Endodermal cell (in vitro differentiated cells): ENCODE results near the gene STPG3. TPM values are rescaled to one million over a fixed set of nuclear protein-coding genes. Genes with fewer than 3 reads are reported as not detected.
A peak's percentile ranks its signal among the peaks of the same experiment; 100 is the strongest.

Experiments used
- DNase-seq: peaks from one replicate; pipeline ENCODE4 v3.0.0-alpha.2; 2017
- H3K27ac ChIP-seq: 2 replicates; pipeline ENCODE4 v1.5.1; 2013; ENCODE audit warnings: mild to moderate bottlenecking, low read depth, low read length, moderate library complexity
- H3K27me3 ChIP-seq: 2 replicates; pipeline ENCODE4 v1.6.1; 2013; ENCODE audit warnings: mild to moderate bottlenecking, low read length, moderate library complexity; ENCODE audit not compliant: insufficient read depth, control insufficient read depth, poor library complexity, severe bottlenecking
- H3K36me3 ChIP-seq: 2 replicates; pipeline ENCODE4 v1.7.0; 2013; ENCODE audit warnings: mild to moderate bottlenecking, low read length, moderate library complexity; ENCODE audit not compliant: control insufficient read depth, insufficient read depth
- H3K4me1 ChIP-seq: one replicate; pipeline ENCODE4 v1.7.0; 2013; ENCODE audit warnings: low read length; ENCODE audit not compliant: control insufficient read depth, insufficient read depth
- H3K4me3 ChIP-seq: 2 replicates; pipeline ENCODE4 v1.5.1; 2013; ENCODE audit warnings: mild to moderate bottlenecking, low read length, moderate library complexity
- H3K9ac ChIP-seq: 2 replicates; pipeline ENCODE4 v1.6.1; 2013; ENCODE audit warnings: mild to moderate bottlenecking, low read length, moderate library complexity; ENCODE audit not compliant: poor library complexity, severe bottlenecking; ENCODE audit errors: extremely low read depth
- H3K9me3 ChIP-seq: 2 replicates; pipeline ENCODE4 v1.6.1; 2013; ENCODE audit warnings: mild to moderate bottlenecking, low read length, moderate library complexity; ENCODE audit not compliant: control insufficient read depth
- H3K27ac Mint-ChIP-seq: 2 replicates; pipeline ENCODE4 v1.8.0; 2020; ENCODE audit warnings: mixed read lengths
- H3K27me3 Mint-ChIP-seq: 2 replicates; pipeline ENCODE4 v1.8.0; 2021; ENCODE audit warnings: mild to moderate bottlenecking, mixed read lengths; ENCODE audit not compliant: insufficient read depth
- H3K36me3 Mint-ChIP-seq: 2 replicates; pipeline ENCODE4 v1.8.0; 2020; ENCODE audit warnings: low read depth, mixed read lengths
- H3K4me1 Mint-ChIP-seq: 2 replicates; pipeline ENCODE4 v1.8.0; 2020; ENCODE audit warnings: mixed read lengths
- H3K4me3 Mint-ChIP-seq: 2 replicates; pipeline ENCODE4 v1.8.0; 2020; ENCODE audit warnings: mild to moderate bottlenecking, moderate library complexity, mixed read lengths
- H3K9me3 Mint-ChIP-seq: 2 replicates; pipeline ENCODE4 v1.8.0; 2020; ENCODE audit warnings: mild to moderate bottlenecking, mixed read lengths
- WGBS, 2 experiments: methylation state at CpG; one replicate each; pipeline versions ENCODE4 v1.1.5 to v1.1.7; 2013; ENCODE audit warnings: missing lambda C conversion rate in 2 of 2, mixed read lengths in 1 of 2; ENCODE audit not compliant: insufficient coverage in 1 of 2, insufficient read length in 1 of 2; 5-methylcytosine and 5-hydroxymethylcytosine counted together
- total RNA-seq, 2 donors: library from RNA; stranded (reverse); fragmentation: NEBNext Ultra II Directional in 1 of 2; extraction: Animal tissue kit (Norgen Biotek cat#: 25700) in 1 of 2; gene quantifications; 2 replicates in 1 of 2; 3 replicates in 1 of 2; pipeline ENCODE4 v1.2.1, GENCODE V29; 2021
- TF ChIP-seq, protein P1 (sequence below): fragments of 200-600 bp; sonication (generic); conservative IDR thresholded peaks from 2 replicates; pipeline ENCODE4 v1.5.0; 2021; ENCODE audit warnings: antibody characterized with exemption, mild to moderate bottlenecking

The STPG3 gene
- total RNA-seq, 2 donors from 2014 or later = not detected

DNA sequence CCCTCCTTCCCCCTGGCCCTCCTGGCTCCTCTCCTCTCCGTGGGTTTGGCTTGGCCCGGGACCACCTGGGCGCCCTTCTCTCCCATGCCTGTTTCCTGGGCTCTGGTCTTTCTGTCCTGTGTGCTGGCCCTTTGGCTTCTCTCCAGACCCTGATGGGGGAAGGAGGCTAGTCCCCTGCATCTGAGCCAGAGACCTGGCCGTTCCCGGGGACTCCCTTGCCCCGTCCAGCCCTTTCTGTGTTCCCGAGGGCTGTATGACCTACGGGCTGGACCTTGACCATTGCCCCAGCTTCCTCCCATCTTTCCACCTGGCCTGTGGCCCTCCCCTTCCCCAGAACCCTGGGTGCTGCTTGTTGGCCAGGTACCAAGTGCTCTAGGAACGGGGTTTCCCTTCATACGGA lies 12.4 kb downstream of the STPG3 start:
- DNase-seq = no peak
- no peaks in the 10 kb centered on the region for H3K4me1 ChIP-seq
- 82 to 98% methylated on average over 7 to 10 of the region's 10 CpGs for WGBS, 2 experiments
- H3K27ac ChIP-seq = no peak overlapping the region
- TF ChIP-seq, protein P1, sequence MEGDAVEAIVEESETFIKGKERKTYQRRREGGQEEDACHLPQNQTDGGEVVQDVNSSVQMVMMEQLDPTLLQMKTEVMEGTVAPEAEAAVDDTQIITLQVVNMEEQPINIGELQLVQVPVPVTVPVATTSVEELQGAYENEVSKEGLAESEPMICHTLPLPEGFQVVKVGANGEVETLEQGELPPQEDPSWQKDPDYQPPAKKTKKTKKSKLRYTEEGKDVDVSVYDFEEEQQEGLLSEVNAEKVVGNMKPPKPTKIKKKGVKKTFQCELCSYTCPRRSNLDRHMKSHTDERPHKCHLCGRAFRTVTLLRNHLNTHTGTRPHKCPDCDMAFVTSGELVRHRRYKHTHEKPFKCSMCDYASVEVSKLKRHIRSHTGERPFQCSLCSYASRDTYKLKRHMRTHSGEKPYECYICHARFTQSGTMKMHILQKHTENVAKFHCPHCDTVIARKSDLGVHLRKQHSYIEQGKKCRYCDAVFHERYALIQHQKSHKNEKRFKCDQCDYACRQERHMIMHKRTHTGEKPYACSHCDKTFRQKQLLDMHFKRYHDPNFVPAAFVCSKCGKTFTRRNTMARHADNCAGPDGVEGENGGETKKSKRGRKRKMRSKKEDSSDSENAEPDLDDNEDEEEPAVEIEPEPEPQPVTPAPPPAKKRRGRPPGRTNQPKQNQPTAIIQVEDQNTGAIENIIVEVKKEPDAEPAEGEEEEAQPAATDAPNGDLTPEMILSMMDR = no peak
- no peaks in the 10 kb centered on the region for H3K27me3 ChIP-seq
- Mint-ChIP-seq H3K27ac (no peak overlapping the region), H3K9me3 (no peaks in the 10 kb centered on the region), H3K4me3 (no peak overlapping the region), H3K27me3 (no peaks in the 10 kb centered on the region), H3K4me1 (no peaks in the 10 kb centered on the region), H3K36me3 (peaks cover 31% of the 10 kb centered on the region)
- H3K9ac ChIP-seq = no peak overlapping the region
- peaks cover 41% of the 10 kb centered on the region for H3K36me3 ChIP-seq
- no peaks in the 10 kb centered on the region for H3K9me3 ChIP-seq
- H3K4me3 ChIP-seq = no peak overlapping the region

DNA sequence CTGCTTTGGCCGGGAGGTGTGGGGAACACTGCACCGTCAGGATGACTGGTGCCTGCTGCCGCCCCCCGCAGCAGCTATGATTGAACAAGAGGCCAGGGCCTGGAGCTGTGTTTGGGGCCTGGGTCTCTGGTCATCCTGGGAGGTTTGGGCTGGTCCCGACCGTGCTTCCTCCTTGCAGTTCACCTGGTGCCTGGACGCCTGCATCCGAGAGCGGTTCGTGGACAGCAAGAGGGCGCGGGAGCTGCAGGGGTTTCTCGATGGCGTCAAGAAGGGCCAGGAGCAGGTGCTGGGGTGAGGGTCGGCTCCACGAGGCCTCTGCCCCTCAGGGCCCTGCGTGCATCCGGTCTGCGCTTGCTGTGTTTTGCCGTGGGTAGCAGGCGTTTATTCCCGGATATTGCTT lies 13.0 kb downstream of the STPG3 start:
- Mint-ChIP-seq H3K27ac (no peak overlapping the region), H3K27me3 (no peaks in the 10 kb centered on the region), H3K4me1 (no peaks in the 10 kb centered on the region), H3K36me3 (peaks cover 31% of the 10 kb centered on the region), H3K9me3 (no peaks in the 10 kb centered on the region), H3K4me3 (no peak overlapping the region)
- no peaks in the 10 kb centered on the region for H3K27me3 ChIP-seq
- TF ChIP-seq, protein P1 = no peak
- no peak overlapping the region for H3K4me3 ChIP-seq
- H3K27ac ChIP-seq = no peak overlapping the region
- peaks cover 41% of the 10 kb centered on the region for H3K36me3 ChIP-seq
- no peak overlapping the region for H3K9ac ChIP-seq
- no peak for DNase-seq
- H3K4me1 ChIP-seq = no peaks in the 10 kb centered on the region
- no peaks in the 10 kb centered on the region for H3K9me3 ChIP-seq
- WGBS, 2 experiments = 93 to 95% methylated on average over 19 to 22 of the region's 22 CpGs

DNA sequence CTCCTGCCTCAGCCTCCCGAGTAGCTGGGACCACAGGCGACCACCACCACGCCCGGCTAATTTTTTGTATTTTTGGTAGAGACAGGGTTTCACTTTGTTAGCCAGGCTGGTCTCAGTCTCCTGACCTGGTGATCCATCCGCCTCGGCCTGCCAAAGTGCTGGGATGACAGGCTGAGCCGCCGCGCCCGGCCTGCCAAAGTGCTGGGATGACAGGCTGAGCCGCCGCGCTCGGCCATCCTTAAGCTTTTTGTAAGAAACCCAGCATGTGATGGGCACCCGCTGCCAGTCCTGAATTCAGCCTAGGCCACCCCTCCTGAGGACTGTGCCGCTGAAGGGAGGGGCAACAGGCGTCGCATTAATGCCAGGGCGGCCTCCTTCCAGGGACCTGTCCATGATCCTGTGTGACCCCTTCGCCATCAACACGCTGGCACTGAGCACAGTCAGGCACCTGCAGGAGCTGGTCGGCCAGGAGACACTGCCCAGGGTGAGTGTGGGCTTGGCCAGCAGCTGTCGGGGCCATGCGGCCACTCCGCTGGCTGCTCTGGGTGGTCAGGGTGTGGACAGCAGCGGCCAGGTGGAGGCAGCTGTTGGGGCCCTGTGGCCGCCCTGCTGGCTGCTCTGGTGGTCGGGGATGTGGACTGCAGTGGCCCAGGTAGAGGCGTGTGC lies 14.5 kb downstream of the STPG3 start:
- TF ChIP-seq, protein P1 = no peak
- WGBS, 2 experiments = 92 to 93% methylated on average over 22 to 29 of the region's 29 CpGs
- no peaks in the 10 kb centered on the region for H3K9me3 ChIP-seq
- Mint-ChIP-seq H3K4me3 (no peak overlapping the region), H3K27me3 (no peaks in the 10 kb centered on the region), H3K4me1 (no peaks in the 10 kb centered on the region), H3K36me3 (peaks cover 37% of the 10 kb centered on the region), H3K27ac (no peak overlapping the region), H3K9me3 (no peaks in the 10 kb centered on the region)
- peak; percentile 40 for DNase-seq
- no peaks in the 10 kb centered on the region for H3K27me3 ChIP-seq
- no peaks in the 10 kb centered on the region for H3K4me1 ChIP-seq
- H3K27ac ChIP-seq = no peak overlapping the region
- no peak overlapping the region for H3K4me3 ChIP-seq
- H3K9ac ChIP-seq = no peak overlapping the region
- H3K36me3 ChIP-seq = peaks cover 47% of the 10 kb centered on the region
